Activated T-helper 1 cell treated with anti-CD3 and anti-CD28 coated beads, Interleukin-12 subunit alpha, Interleukin-12 subunit beta, Interleukin-2, Interleukin-4 antibody, amounts not matched to agents 30 ng/mL and 10 ng/mL and 1 ng/mL, durations not matched to agents 14 hours and 24 hours and 36 hours (primary cell): ENCODE results near the gene RAD52. TPM values are rescaled to one million over a fixed set of nuclear protein-coding genes. Genes with fewer than 3 reads are reported as not detected.
"Not testable (repeated sequence)": the region's sequence is repeated elsewhere in the genome, so short reads cannot be mapped to it uniquely, and the experiment has no call there.

Source experiments
- DNase-seq: peaks from one replicate; pipeline ENCODE4 v3.0.0; 2021; ENCODE audit warnings: low spot score
- H3K27ac Mint-ChIP-seq: one replicate; pipeline ENCODE4 v1.8.0; 2021; ENCODE audit warnings: mild to moderate bottlenecking, mixed read lengths
- H3K27me3 Mint-ChIP-seq: one replicate; pipeline ENCODE4 v1.8.0; 2022; ENCODE audit warnings: mild to moderate bottlenecking, moderate library complexity, mixed read lengths; ENCODE audit not compliant: insufficient read depth
- H3K36me3 Mint-ChIP-seq: one replicate; pipeline ENCODE4 v1.8.0; 2021; ENCODE audit warnings: low read depth, mixed read lengths
- H3K4me1 Mint-ChIP-seq: one replicate; pipeline ENCODE4 v1.8.0; 2021; ENCODE audit warnings: low read depth, mixed read lengths
- H3K4me3 Mint-ChIP-seq: one replicate; pipeline ENCODE4 v1.8.0; 2021; ENCODE audit warnings: mild to moderate bottlenecking, moderate library complexity, mixed read lengths
- H3K9me3 Mint-ChIP-seq: one replicate; pipeline ENCODE4 v1.8.0; 2021; ENCODE audit warnings: mixed read lengths
- intact Hi-C: fragments of 100-400 bp; cut with micrococcal nuclease; formaldehyde crosslinking; loops from one replicate; pipeline ENCODE4 v1.15.1; 2024
- total RNA-seq: library from RNA; stranded (reverse); gene quantifications from 2 replicates; pipeline ENCODE4 v1.2.3, GENCODE V29; 2022

Gene RAD52
- total RNA-seq, 1 donor from 2014 or later, result 15.4 TPM

- no peak for DNase-seq
- H3K27me3 Mint-ChIP-seq, result peaks cover 9% of the 10 kb centered on the region
- H3K4me3 Mint-ChIP-seq, result no peak overlapping the region
- no peak overlapping the region for H3K27ac Mint-ChIP-seq
- H3K36me3 Mint-ChIP-seq, result no peaks in the 10 kb centered on the region
- intact Hi-C loops, result loop anchor here (5.0 kb wide), 1 partner anchor 81 kb away; no protein-coding TSS in a partner anchor
- no peaks in the 10 kb centered on the region for H3K4me1 Mint-ChIP-seq
- no peaks in the 10 kb centered on the region for H3K9me3 Mint-ChIP-seq
Observed at GRCh38 chr12:953776-954175, 4.3 kb upstream of the RAD52 start.

- H3K27me3 Mint-ChIP-seq, result peaks cover 9% of the 10 kb centered on the region
- no peak overlapping the region for H3K27ac Mint-ChIP-seq
- intact Hi-C loops, result loop anchor here (5.0 kb wide), 1 partner anchor 79 kb away; no protein-coding TSS in a partner anchor
- no peak overlapping the region for H3K4me3 Mint-ChIP-seq
- peaks cover 18% of the 10 kb centered on the region for H3K4me1 Mint-ChIP-seq
- H3K36me3 Mint-ChIP-seq, result peaks cover 2% of the 10 kb centered on the region
- no peaks in the 10 kb centered on the region for H3K9me3 Mint-ChIP-seq
- no peak for DNase-seq
Observed at GRCh38 chr12:951176-951575, 1.7 kb upstream of the RAD52 start.

- Mint-ChIP-seq H3K4me1 (peaks cover 35% of the 10 kb centered on the region), H3K36me3 (peaks cover 8% of the 10 kb centered on the region), H3K27ac (peak overlapping the region; percentile 27), H3K4me3 (peak overlapping the region; percentile 95), H3K27me3 (peaks cover 6% of the 10 kb centered on the region), H3K9me3 (no peaks in the 10 kb centered on the region)
- no peak for DNase-seq
- intact Hi-C loops, result loop anchor here (5.0 to 10.0 kb wide), 6 partner anchors 41 to 747 kb away; partner anchors contain the start of genes ADIPOR2 and B4GALNT3
Observed at GRCh38 chr12:948238-948637, 1.3 kb downstream of the RAD52 start.

- intact Hi-C loops, result loop anchor here (5.0 to 10.0 kb wide), 6 partner anchors 39 to 748 kb away; partner anchors contain the start of genes ADIPOR2 and B4GALNT3
- H3K4me3 Mint-ChIP-seq, result peak overlapping the region; percentile 74
- H3K27me3 Mint-ChIP-seq, result peaks cover 6% of the 10 kb centered on the region
- H3K36me3 Mint-ChIP-seq, result peaks cover 14% of the 10 kb centered on the region
- H3K9me3 Mint-ChIP-seq, result no peaks in the 10 kb centered on the region
- peak overlapping the region; percentile 74 for H3K27ac Mint-ChIP-seq
- DNase-seq, result no peak
- H3K4me1 Mint-ChIP-seq, result peaks cover 35% of the 10 kb centered on the region
Observed at GRCh38 chr12:946631-947030, 2.9 kb downstream of the RAD52 start.

GRCh38 chr12:946212-946611, 3.3 kb downstream of the RAD52 start:
- H3K4me1 Mint-ChIP-seq, result peaks cover 35% of the 10 kb centered on the region
- H3K9me3 Mint-ChIP-seq, result no peaks in the 10 kb centered on the region
- peak overlapping the region; percentile 74 for H3K4me3 Mint-ChIP-seq
- H3K27me3 Mint-ChIP-seq, result peaks cover 2% of the 10 kb centered on the region
- peak overlapping the region; percentile 73 for H3K27ac Mint-ChIP-seq
- no peak for DNase-seq
- intact Hi-C loops, result loop anchor here (5.0 to 10.0 kb wide), 6 partner anchors 39 to 749 kb away; partner anchors contain the start of genes ADIPOR2 and B4GALNT3
- H3K36me3 Mint-ChIP-seq, result peaks cover 14% of the 10 kb centered on the region

- H3K9me3 Mint-ChIP-seq, result no peaks in the 10 kb centered on the region
- H3K36me3 Mint-ChIP-seq, result peaks cover 26% of the 10 kb centered on the region
- intact Hi-C loops, result loop anchor here (10.0 kb wide), 2 partner anchors 489 to 751 kb away; partner anchors contain the start of genes ADIPOR2 and B4GALNT3
- peak overlapping the region; percentile 15 for H3K27ac Mint-ChIP-seq
- H3K4me1 Mint-ChIP-seq, result peaks cover 35% of the 10 kb centered on the region
- H3K4me3 Mint-ChIP-seq, result no peak overlapping the region
- no peak for DNase-seq
- no peaks in the 10 kb centered on the region for H3K27me3 Mint-ChIP-seq
Observed at GRCh38 chr12:944211-944610, 5.3 kb downstream of the RAD52 start.

- no peak overlapping the region for H3K27ac Mint-ChIP-seq
- intact Hi-C loops, result loop anchor here (10.0 kb wide), 2 partner anchors 488 to 752 kb away; partner anchors contain the start of genes ADIPOR2 and B4GALNT3
- H3K9me3 Mint-ChIP-seq, result no peaks in the 10 kb centered on the region
Observed at GRCh38 chr12:943051-943450, 6.4 kb downstream of the RAD52 start.

GRCh38 chr12:938810-939209, 10.7 kb downstream of the RAD52 start:
- no peaks in the 10 kb centered on the region for H3K27me3 Mint-ChIP-seq
- no peak overlapping the region for H3K27ac Mint-ChIP-seq
- H3K9me3 Mint-ChIP-seq, result no peaks in the 10 kb centered on the region
- peaks cover 34% of the 10 kb centered on the region for H3K36me3 Mint-ChIP-seq
- intact Hi-C loops, result no loop called here
- H3K4me3 Mint-ChIP-seq, result no peak overlapping the region
- no peak for DNase-seq
- H3K4me1 Mint-ChIP-seq, result peaks cover 1% of the 10 kb centered on the region

More at GRCh38 chr12:943051-943450, 6.4 kb downstream of the RAD52 start:
- H3K4me3 Mint-ChIP-seq, result no peak overlapping the region
- H3K36me3 Mint-ChIP-seq, result peaks cover 32% of the 10 kb centered on the region
- DNase-seq, result no peak
- peaks cover 31% of the 10 kb centered on the region for H3K4me1 Mint-ChIP-seq
- H3K27me3 Mint-ChIP-seq, result no peaks in the 10 kb centered on the region

GRCh38 chr12:936377-937345, 12.8 kb downstream of the RAD52 start:
- DNase-seq, result no peak
- Mint-ChIP-seq H3K27ac (no peak overlapping the region), H3K4me3 (no peak overlapping the region), H3K9me3 (no peaks in the 10 kb centered on the region), H3K4me1 (no peaks in the 10 kb centered on the region), H3K36me3 (peaks cover 33% of the 10 kb centered on the region), H3K27me3 (no peaks in the 10 kb centered on the region)
- intact Hi-C loops, result no loop called here

- H3K27ac Mint-ChIP-seq, H3K4me1 Mint-ChIP-seq, H3K9me3 Mint-ChIP-seq, H3K4me3 Mint-ChIP-seq, H3K27me3 Mint-ChIP-seq, DNase-seq, intact Hi-C loops: not testable (repeated sequence)
- H3K36me3 Mint-ChIP-seq, result peaks cover 36% of the 10 kb centered on the region
Observed at GRCh38 chr12:935891-936290, 13.6 kb downstream of the RAD52 start.

- Mint-ChIP-seq H3K27ac (no peak overlapping the region), H3K27me3 (no peaks in the 10 kb centered on the region), H3K4me1 (no peaks in the 10 kb centered on the region), H3K9me3 (no peaks in the 10 kb centered on the region), H3K36me3 (peaks cover 26% of the 10 kb centered on the region), H3K4me3 (no peak overlapping the region)
- no peak for DNase-seq
- intact Hi-C loops, result no loop called here
Observed at GRCh38 chr12:931591-931990, 17.9 kb downstream of the RAD52 start.

- Mint-ChIP-seq H3K36me3 (peaks cover 28% of the 10 kb centered on the region), H3K9me3 (no peaks in the 10 kb centered on the region), H3K27ac (no peak overlapping the region), H3K4me3 (no peak overlapping the region), H3K4me1 (no peaks in the 10 kb centered on the region), H3K27me3 (no peaks in the 10 kb centered on the region)
- no peak for DNase-seq
- intact Hi-C loops, result no loop called here
Observed at GRCh38 chr12:931060-931459, 18.4 kb downstream of the RAD52 start.

- Mint-ChIP-seq H3K36me3 (peaks cover 36% of the 10 kb centered on the region), H3K9me3 (no peaks in the 10 kb centered on the region), H3K4me3 (no peak overlapping the region), H3K4me1 (no peaks in the 10 kb centered on the region), H3K27me3 (no peaks in the 10 kb centered on the region), H3K27ac (no peak overlapping the region)
- DNase-seq, result no peak
- intact Hi-C loops, result no loop called here
Observed at GRCh38 chr12:926641-927040, 22.9 kb downstream of the RAD52 start.
